Hepatocyte (in vitro differentiated cells): ENCODE data around the gene ZSWIM1. TPM values are rescaled to one million over a fixed set of nuclear protein-coding genes. Genes with fewer than 3 reads are reported as not detected.

Experiments
- DNase-seq: peaks from one replicate; pipeline ENCODE4 v3.0.0-alpha.2; 2016; ENCODE audit warnings: low spot score
- H2AFZ ChIP-seq: fragments of 200-600 bp; sonication (generic); 2 replicates; pipeline ENCODE4 v1.6.0; 2016; ENCODE audit warnings: antibody characterized with exemption, mild to moderate bottlenecking
- H3K27ac ChIP-seq: fragments of 200-600 bp; sonication (generic); 2 replicates; pipeline ENCODE4 v1.5.1; 2016; ENCODE audit warnings: mild to moderate bottlenecking
- H3K27me3 ChIP-seq: fragments of 200-600 bp; sonication (generic); 2 replicates; pipeline ENCODE4 v1.6.1; 2016
- H3K36me3 ChIP-seq: fragments of 200-600 bp; sonication (generic); replicated peaks from 2 replicates; pipeline ENCODE4 v1.5.1; 2016; ENCODE audit warnings: low read depth; ENCODE audit not compliant: insufficient read depth
- H3K4me1 ChIP-seq: fragments of 200-600 bp; sonication (generic); 2 replicates; pipeline ENCODE4 v1.5.1; 2016; ENCODE audit warnings: mild to moderate bottlenecking, moderate library complexity; ENCODE audit not compliant: insufficient read depth
- H3K4me2 ChIP-seq: fragments of 200-600 bp; sonication (generic); 2 replicates; pipeline ENCODE4 v1.6.0; 2016
- H3K4me3 ChIP-seq: fragments of 200-600 bp; sonication (generic); 2 replicates; pipeline ENCODE4 v1.5.1; 2016; ENCODE audit warnings: mild to moderate bottlenecking
- H3K79me2 ChIP-seq: fragments of 200-600 bp; sonication (generic); 2 replicates; pipeline ENCODE4 v1.6.0; 2017; ENCODE audit warnings: mild to moderate bottlenecking
- H3K9me2 ChIP-seq: fragments of 200-600 bp; sonication (generic); replicated peaks from 2 replicates; pipeline ENCODE4 v1.6.0; 2017; ENCODE audit warnings: mild to moderate bottlenecking; ENCODE audit not compliant: insufficient read depth
- H3K9me3 ChIP-seq: fragments of 200-600 bp; sonication (generic); 2 replicates; pipeline ENCODE4 v1.5.1; 2016; ENCODE audit warnings: low read depth, mild to moderate bottlenecking
- H4K20me1 ChIP-seq: fragments of 200-600 bp; sonication (generic); 2 replicates; pipeline ENCODE4 v1.6.0; 2016; ENCODE audit warnings: mild to moderate bottlenecking; ENCODE audit not compliant: insufficient read depth, poor library complexity, severe bottlenecking
- EZH2 ChIP-seq: fragments of 200-600 bp; sonication (generic); IDR thresholded peaks from 2 replicates; pipeline ENCODE4 v1.6.1; 2016; ENCODE audit warnings: antibody characterized with exemption, mild to moderate bottlenecking, borderline replicate concordance
- EZH2phosphoT487 ChIP-seq: fragments of 200-600 bp; sonication (generic); IDR thresholded peaks from one replicate; pipeline ENCODE4 v1.6.1; 2018; ENCODE audit warnings: antibody characterized with exemption, mild to moderate bottlenecking, low read depth, moderate library complexity; ENCODE audit not compliant: unreplicated experiment, severe bottlenecking
- WGBS: methylation state at CpG from one replicate; pipeline ENCODE4 v1.1.6; 2016; ENCODE audit warnings: low lambda C conversion rate; ENCODE audit errors: missing lambda C conversion rate; 5-methylcytosine and 5-hydroxymethylcytosine counted together
- polyA plus RNA-seq: library from polyadenylated mRNA; unstranded; fragments of >200 nt; fragmentation: Nextera tagmentation; extraction: Ambion mirVana; gene quantifications from 2 replicates; pipeline ENCODE4 v1.2.1, GENCODE V29; 2016
- total RNA-seq: library from RNA; depleted of rRNA; stranded (reverse); fragments of >200 nt; gene quantifications from 2 replicates; pipeline ENCODE4 v1.2.3, GENCODE V29; 2014
- TF ChIP-seq, protein P1 (sequence below): fragments of 200-600 bp; sonication (generic); IDR thresholded peaks from 2 replicates; pipeline ENCODE4 v1.5.1; 2016; ENCODE audit warnings: antibody characterized with exemption, mild to moderate bottlenecking; ENCODE audit not compliant: poor library complexity

ZSWIM1 gene
- total and polyA plus RNA-seq, 2 experiments from 2014 or later: 5.0 to 6.4 TPM

DNA sequence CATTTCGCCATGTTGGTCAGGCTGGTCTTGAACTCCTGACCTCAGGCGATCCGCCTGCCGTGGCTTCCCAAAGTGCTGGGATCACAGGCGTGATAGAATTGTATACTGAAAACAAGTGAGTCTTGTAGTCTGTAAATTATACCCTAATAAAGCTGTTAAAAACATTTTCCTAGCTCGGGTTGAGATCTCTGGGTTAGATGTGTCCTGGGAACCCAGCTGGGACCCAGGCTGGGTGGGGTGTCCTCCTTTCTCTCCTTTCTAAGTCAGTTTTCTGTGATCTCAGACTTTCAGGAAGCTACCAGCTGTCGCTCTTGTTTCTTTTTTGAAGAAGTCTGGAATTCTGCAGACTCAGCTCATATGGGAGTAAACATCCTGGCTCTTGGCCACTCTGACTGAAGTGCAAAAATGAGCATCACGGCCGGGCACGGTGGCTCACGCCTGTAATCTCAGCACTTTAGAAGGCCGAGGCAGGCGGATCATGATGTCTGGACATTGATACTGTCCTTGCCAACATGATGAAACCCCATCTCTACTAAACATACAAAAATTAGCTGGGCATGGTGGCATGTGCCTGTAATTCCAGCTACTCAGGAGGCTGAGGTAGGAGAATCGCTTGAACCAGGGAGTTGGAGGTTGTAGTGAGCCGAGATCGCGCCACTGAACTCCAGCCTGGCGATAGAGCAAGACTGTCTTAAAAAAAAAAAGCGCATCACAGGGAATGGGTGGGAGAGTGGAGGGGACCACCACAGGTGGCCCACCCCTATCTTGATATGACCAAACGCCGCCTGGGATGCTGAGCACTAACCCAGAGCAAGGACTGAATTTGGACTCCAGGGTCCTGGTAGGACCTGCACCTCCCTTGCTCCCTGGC, 43.6 kb downstream of the ZSWIM1 start:
- peak overlapping the region; percentile 47 for H3K4me2 ChIP-seq
- no peaks in the 10 kb centered on the region for H4K20me1 ChIP-seq
- 64% methylated on average over 21 of the region's 21 CpGs for WGBS
- H3K27me3 ChIP-seq: no peaks in the 10 kb centered on the region
- no peak for TF ChIP-seq EZH2phosphoT487
- TF ChIP-seq, protein P1, sequence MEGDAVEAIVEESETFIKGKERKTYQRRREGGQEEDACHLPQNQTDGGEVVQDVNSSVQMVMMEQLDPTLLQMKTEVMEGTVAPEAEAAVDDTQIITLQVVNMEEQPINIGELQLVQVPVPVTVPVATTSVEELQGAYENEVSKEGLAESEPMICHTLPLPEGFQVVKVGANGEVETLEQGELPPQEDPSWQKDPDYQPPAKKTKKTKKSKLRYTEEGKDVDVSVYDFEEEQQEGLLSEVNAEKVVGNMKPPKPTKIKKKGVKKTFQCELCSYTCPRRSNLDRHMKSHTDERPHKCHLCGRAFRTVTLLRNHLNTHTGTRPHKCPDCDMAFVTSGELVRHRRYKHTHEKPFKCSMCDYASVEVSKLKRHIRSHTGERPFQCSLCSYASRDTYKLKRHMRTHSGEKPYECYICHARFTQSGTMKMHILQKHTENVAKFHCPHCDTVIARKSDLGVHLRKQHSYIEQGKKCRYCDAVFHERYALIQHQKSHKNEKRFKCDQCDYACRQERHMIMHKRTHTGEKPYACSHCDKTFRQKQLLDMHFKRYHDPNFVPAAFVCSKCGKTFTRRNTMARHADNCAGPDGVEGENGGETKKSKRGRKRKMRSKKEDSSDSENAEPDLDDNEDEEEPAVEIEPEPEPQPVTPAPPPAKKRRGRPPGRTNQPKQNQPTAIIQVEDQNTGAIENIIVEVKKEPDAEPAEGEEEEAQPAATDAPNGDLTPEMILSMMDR: no peak
- TF ChIP-seq EZH2: no peak
- H3K79me2 ChIP-seq: no peaks in the 10 kb centered on the region
- no peak overlapping the region for H3K4me3 ChIP-seq
- peaks cover 27% of the 10 kb centered on the region for H3K4me1 ChIP-seq
- H3K36me3 ChIP-seq: no peaks in the 10 kb centered on the region
- H3K9me3 ChIP-seq: no peaks in the 10 kb centered on the region
- H3K27ac ChIP-seq: peak overlapping the region; percentile 85
- DNase-seq: peak; percentile 76
- no peaks in the 10 kb centered on the region for H3K9me2 ChIP-seq
- H2AFZ ChIP-seq: peak overlapping the region; percentile 1

- WGBS: 72% methylated on average over 9 of the region's 9 CpGs
- Histone ChIP-seq H2AFZ (no peak overlapping the region), H3K79me2 (no peaks in the 10 kb centered on the region), H3K4me1 (peaks cover 27% of the 10 kb centered on the region), H3K27ac (peak overlapping the region; percentile 72), H3K9me3 (no peaks in the 10 kb centered on the region), H3K36me3 (no peaks in the 10 kb centered on the region), H3K27me3 (no peaks in the 10 kb centered on the region), H3K4me3 (no peak overlapping the region), H3K9me2 (no peaks in the 10 kb centered on the region), H4K20me1 (no peaks in the 10 kb centered on the region), H3K4me2 (no peak overlapping the region)
- no peak for DNase-seq
- TF ChIP-seq, protein P1: no peak
- TF ChIP-seq EZH2 (no peak), EZH2phosphoT487 (no peak)
Measured at GRCh38 chr20:45925821-45926506, 44.9 kb downstream of the ZSWIM1 start.

DNA sequence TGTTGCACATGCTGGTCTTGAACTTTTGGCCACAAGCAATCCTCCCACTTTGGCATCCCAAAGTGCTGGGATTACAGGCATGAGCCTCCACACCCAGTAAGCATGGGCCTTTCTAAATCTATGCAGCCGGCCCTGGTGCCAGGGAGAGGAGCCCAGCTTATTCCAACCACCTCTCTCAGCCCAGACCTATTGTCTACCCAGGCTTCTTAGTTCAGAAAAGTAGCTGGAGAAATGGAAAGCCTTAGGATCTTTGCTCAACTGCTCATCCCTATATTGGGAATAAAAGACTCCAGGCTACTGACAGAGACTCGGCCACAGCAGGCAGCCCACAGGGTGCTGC, 45.7 kb downstream of the ZSWIM1 start:
- no peaks in the 10 kb centered on the region for H3K9me3 ChIP-seq
- peak overlapping the region; percentile 84 for H3K27ac ChIP-seq
- no peaks in the 10 kb centered on the region for H3K36me3 ChIP-seq
- H3K27me3 ChIP-seq: no peaks in the 10 kb centered on the region
- WGBS: 94% methylated on average over 2 of the region's 2 CpGs
- TF ChIP-seq EZH2phosphoT487: no peak
- no peak for TF ChIP-seq EZH2
- TF ChIP-seq, protein P1: no peak
- H3K9me2 ChIP-seq: no peaks in the 10 kb centered on the region
- no peak overlapping the region for H2AFZ ChIP-seq
- no peak for DNase-seq
- H3K4me1 ChIP-seq: peaks cover 24% of the 10 kb centered on the region
- no peaks in the 10 kb centered on the region for H4K20me1 ChIP-seq
- no peak overlapping the region for H3K4me2 ChIP-seq
- H3K79me2 ChIP-seq: no peaks in the 10 kb centered on the region
- H3K4me3 ChIP-seq: no peak overlapping the region
